Measurements from ENCODE around the gene PLCB1. TPM values are rescaled to one million over a fixed set of nuclear protein-coding genes. Genes with fewer than 3 reads are reported as not detected.

PLCB1 gene
- total RNA-seq, 1 experiment from 2014 or later = 11.3 TPM

DNA sequence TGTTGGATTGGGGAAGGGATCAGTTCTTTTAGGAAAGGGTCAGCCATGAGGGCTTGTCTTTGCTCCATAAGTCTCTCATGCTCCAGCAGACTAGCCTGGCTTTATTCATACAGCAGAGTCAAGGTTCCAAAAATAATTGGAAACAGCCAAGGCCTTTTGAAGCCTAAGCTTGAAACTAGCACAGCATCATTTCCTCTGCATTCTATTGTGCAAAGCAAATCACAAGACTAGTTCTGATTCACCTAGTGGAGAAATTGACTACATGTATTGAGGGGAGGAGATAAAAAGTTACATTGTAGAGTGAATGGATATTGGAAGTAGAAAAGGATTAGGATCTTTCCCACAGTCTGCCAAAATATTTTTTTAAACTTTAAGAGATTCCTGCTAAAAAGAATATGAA, 777.5 kb downstream of the PLCB1 start:
- H3K36me3 Mint-ChIP-seq = peaks cover 1% of the 10 kb centered on the region
- no peaks in the 10 kb centered on the region; the same call in 1 of the 2 replicates for H3K27me3 Mint-ChIP-seq (ENCODE audit: low read depth)
- ATAC-seq (no peak), DNase-seq (ENCODE audit: low spot score) (no peak)
- TF ChIP-seq RORB (CRISPR knock-in tag; IDR thresholded peaks at IDR 0.05) = no peak
- TF ChIP-seq AFF4 (CRISPR knock-in tag; IDR thresholded peaks at IDR 0.05; ENCODE audit: borderline replicate concordance) = no peak
- TF ChIP-seq NFE2L1 (CRISPR knock-in tag; IDR thresholded peaks at IDR 0.05) = no peak
- no peak for TF ChIP-seq NFATC4 (CRISPR knock-in tag; IDR thresholded peaks at IDR 0.05)
- TF ChIP-seq GABPB1 (CRISPR knock-in tag; IDR thresholded peaks at IDR 0.05) = no peak
- TF ChIP-seq CREM (CRISPR knock-in tag; IDR thresholded peaks at IDR 0.05) = no peak
- TF ChIP-seq NFYB (CRISPR knock-in tag; conservative IDR thresholded peaks at IDR 0.05; ENCODE audit: low read depth) = no peak
- no peak for TF ChIP-seq IRF2 (CRISPR knock-in tag; IDR thresholded peaks at IDR 0.05; ENCODE audit: borderline replicate concordance, low read depth)
- TF ChIP-seq, protein P1, sequence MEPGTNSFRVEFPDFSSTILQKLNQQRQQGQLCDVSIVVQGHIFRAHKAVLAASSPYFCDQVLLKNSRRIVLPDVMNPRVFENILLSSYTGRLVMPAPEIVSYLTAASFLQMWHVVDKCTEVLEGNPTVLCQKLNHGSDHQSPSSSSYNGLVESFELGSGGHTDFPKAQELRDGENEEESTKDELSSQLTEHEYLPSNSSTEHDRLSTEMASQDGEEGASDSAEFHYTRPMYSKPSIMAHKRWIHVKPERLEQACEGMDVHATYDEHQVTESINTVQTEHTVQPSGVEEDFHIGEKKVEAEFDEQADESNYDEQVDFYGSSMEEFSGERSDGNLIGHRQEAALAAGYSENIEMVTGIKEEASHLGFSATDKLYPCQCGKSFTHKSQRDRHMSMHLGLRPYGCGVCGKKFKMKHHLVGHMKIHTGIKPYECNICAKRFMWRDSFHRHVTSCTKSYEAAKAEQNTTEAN (CRISPR knock-in tag; IDR thresholded peaks at IDR 0.05) = no peak
- no peak overlapping the region for H3K27ac Mint-ChIP-seq
- H3K4me1 Mint-ChIP-seq = peaks cover 18% of the 10 kb centered on the region
- ChIA-PET POLR2A (interaction anchor here (0.9 kb wide), 1 partner anchor 69 kb away, joined by 3 read pairs; no protein-coding TSS in a partner anchor), CTCF (no interaction called here)
- peaks cover 15% of the 10 kb centered on the region for H3K9me3 Mint-ChIP-seq
- H3K4me3 Mint-ChIP-seq = no peak overlapping the region

DNA sequence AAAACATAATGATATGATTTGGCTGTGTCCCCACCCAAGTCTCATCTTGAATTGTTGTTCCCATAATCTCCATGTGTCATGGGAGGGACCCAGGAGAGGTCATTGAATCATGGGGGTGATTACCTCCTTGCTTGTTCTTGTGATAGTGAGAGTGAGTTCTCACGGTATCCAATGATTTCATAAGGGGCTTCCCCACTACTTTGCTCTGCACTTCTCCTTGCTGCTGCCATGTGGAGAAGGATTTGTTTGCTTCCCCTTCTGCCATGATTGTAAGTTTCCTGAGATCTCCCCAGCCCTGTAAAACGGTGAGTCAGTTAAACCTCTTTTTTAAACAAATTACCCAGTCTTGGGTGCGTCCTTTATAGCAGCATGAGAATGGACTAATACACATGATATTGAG, 780.0 kb downstream of the PLCB1 start:
- H3K27me3 Mint-ChIP-seq (ENCODE audit: low read depth) = no peaks in the 10 kb centered on the region; the same call in 1 of the 2 replicates
- peaks cover 19% of the 10 kb centered on the region for H3K36me3 Mint-ChIP-seq
- H3K4me3 Mint-ChIP-seq = no peak overlapping the region
- ChIA-PET CTCF (no interaction called here), POLR2A (no interaction called here)
- no peak for ATAC-seq
- H3K27ac Mint-ChIP-seq = no peak overlapping the region
- TF ChIP-seq CDX4 (CRISPR knock-in tag; IDR thresholded peaks at IDR 0.05; ENCODE audit: borderline replicate concordance) = no peak
- TF ChIP-seq USF2 (CRISPR knock-in tag; IDR thresholded peaks at IDR 0.05) = no peak
- no peak for TF ChIP-seq ZNF416 (CRISPR knock-in tag; IDR thresholded peaks at IDR 0.05)
- no peak for TF ChIP-seq NFE2L1 (CRISPR knock-in tag; IDR thresholded peaks at IDR 0.05)
- no peak for TF ChIP-seq ZNF671 (CRISPR knock-in tag; IDR thresholded peaks at IDR 0.05)
- TF ChIP-seq, protein P1 (CRISPR knock-in tag; IDR thresholded peaks at IDR 0.05) = no peak
- TF ChIP-seq NFATC4 (CRISPR knock-in tag; IDR thresholded peaks at IDR 0.05) = no peak
- no peak for TF ChIP-seq RORB (CRISPR knock-in tag; IDR thresholded peaks at IDR 0.05)
- TF ChIP-seq CREB1 (CRISPR knock-in tag; IDR thresholded peaks at IDR 0.05) = no peak
- no peak for TF ChIP-seq JAZF1 (CRISPR knock-in tag; IDR thresholded peaks at IDR 0.05)
- TF ChIP-seq ZNF121 (CRISPR knock-in tag; IDR thresholded peaks at IDR 0.05) = no peak
- peaks cover 35% of the 10 kb centered on the region for H3K9me3 Mint-ChIP-seq
- H3K4me1 Mint-ChIP-seq = peaks cover 24% of the 10 kb centered on the region
- DNase-seq (ENCODE audit: low spot score) = no peak

All from WTC11 (cell line).